OCI-LY3 (cell line): ENCODE measurements around the gene ZNF808.
"Not testable (repeated sequence)": the region's sequence is repeated elsewhere in the genome, so short reads cannot be mapped to it uniquely, and the experiment has no call there.

ENCODE experiments used
- H2AFZ ChIP-seq: fragments of 200-600, 300-600 bp; shearing (Covaris generic); 2 replicates; pipeline ENCODE4 v1.6.0; 2014; ENCODE audit warnings: antibody characterized with exemption, low read depth, low read length
- H3K27ac ChIP-seq: fragments of 200-600, 300-600 bp; sonication (generic); 2 replicates; pipeline ENCODE4 v1.5.1; 2014; ENCODE audit warnings: mild to moderate bottlenecking, low read length, moderate library complexity, mixed read lengths
- H3K27me3 ChIP-seq: fragments of 200-600, 300-600 bp; sonication (generic); 2 replicates; pipeline ENCODE4 v1.6.1; 2014; ENCODE audit warnings: low read depth, low read length, mixed read lengths
- H3K36me3 ChIP-seq: fragments of 200-600, 300-600 bp; sonication (generic); replicated peaks from 2 replicates; pipeline ENCODE3; 2014; ENCODE audit warnings: low read depth, low read length, mixed read lengths
- H3K4me1 ChIP-seq: fragments of 300-600, 200-600 bp; sonication (generic); 2 replicates; pipeline ENCODE4 v1.6.1; 2014; ENCODE audit warnings: low read length, mixed read lengths
- H3K4me2 ChIP-seq: fragments of 200-600, 300-600 bp; sonication (generic); 2 replicates; pipeline ENCODE4 v1.6.1; 2014; ENCODE audit warnings: low read length, mixed read lengths
- H3K4me3 ChIP-seq: fragments of 300-600, 200-600 bp; sonication (generic); 2 replicates; pipeline ENCODE4 v1.5.1; 2014; ENCODE audit warnings: antibody characterized with exemption, mild to moderate bottlenecking, low read length, moderate library complexity
- H3K79me2 ChIP-seq: fragments of 300-600, 200-600 bp; shearing (Covaris generic); 2 replicates; pipeline ENCODE4 v1.6.1; 2014; ENCODE audit warnings: mild to moderate bottlenecking, low read length, mixed read lengths
- H3K9ac ChIP-seq: fragments of 300-600, 200-600 bp; shearing (Covaris generic); 2 replicates; pipeline ENCODE4 v1.6.0; 2014; ENCODE audit warnings: mild to moderate bottlenecking, low read length, moderate library complexity
- H3K9me3 ChIP-seq: fragments of 200-600, 300-600 bp; shearing (Covaris generic); 2 replicates; pipeline ENCODE4 v1.6.1; 2014; ENCODE audit warnings: low read length, mixed read lengths; ENCODE audit not compliant: insufficient read depth
- H4K20me1 ChIP-seq: fragments of 200-600, 300-600 bp; sonication (generic); 2 replicates; pipeline ENCODE4 v1.6.1; 2016; ENCODE audit warnings: low read length, mixed read lengths; ENCODE audit not compliant: insufficient read depth
- CTCF ChIP-seq: fragments of 200-600, 300-600 bp; sonication (generic); IDR thresholded peaks from 2 replicates; pipeline ENCODE4 v1.5.1; 2014; ENCODE audit warnings: antibody characterized with exemption, low read length, low read depth
- EZH2phosphoT487 ChIP-seq: fragments of 200-600 bp; shearing (Covaris generic); IDR thresholded peaks from 2 replicates; pipeline ENCODE4 v1.6.1; 2018; ENCODE audit warnings: antibody characterized with exemption, mixed run types, low read depth

ZNF808 gene

GRCh38 chr19:52600639-52601024 is 73.2 kb downstream of the ZNF808 start:
- peak overlapping the region; percentile 77 for H3K4me2 ChIP-seq
- H3K4me3 ChIP-seq = peak overlapping the region; percentile 81
- peaks cover 16% of the 10 kb centered on the region for H3K36me3 ChIP-seq

GRCh38 chr19:52601025-52601973 is 73.8 kb downstream of the ZNF808 start:
- no peaks in the 10 kb centered on the region for H3K27me3 ChIP-seq
- peak overlapping the region; percentile 77 for H3K4me2 ChIP-seq
- peak overlapping the region; percentile 84 for H3K9ac ChIP-seq
- H2AFZ ChIP-seq = peak overlapping the region; percentile 85
- H4K20me1 ChIP-seq = no peaks in the 10 kb centered on the region
- H3K27ac ChIP-seq = peak overlapping the region; percentile 8; the same call in 1 of the 2 replicates
- peaks cover 20% of the 10 kb centered on the region for H3K36me3 ChIP-seq
- H3K4me1 ChIP-seq = peaks cover 5% of the 10 kb centered on the region
- H3K4me3 ChIP-seq = peak overlapping the region; percentile 81
- H3K79me2 ChIP-seq = no peaks in the 10 kb centered on the region
- H3K9me3 ChIP-seq = 0 out of 2 replicates have a peak, but pooled peaks cover 8% of the 10 kb centered on the region
- TF ChIP-seq CTCF (peak; percentile 27), EZH2phosphoT487 (no peak)

More at GRCh38 chr19:52600639-52601024, 73.2 kb downstream of the ZNF808 start:
- H3K27me3 ChIP-seq = no peaks in the 10 kb centered on the region
- H3K27ac ChIP-seq = no peak overlapping the region
- H2AFZ ChIP-seq = peak overlapping the region; percentile 43
- TF ChIP-seq CTCF = no peak
- TF ChIP-seq EZH2phosphoT487 = no peak
- H4K20me1 ChIP-seq = no peaks in the 10 kb centered on the region
- no peaks in the 10 kb centered on the region for H3K79me2 ChIP-seq
- peak overlapping the region; percentile 49 for H3K9ac ChIP-seq
- peaks cover 5% of the 10 kb centered on the region for H3K4me1 ChIP-seq
- 0 out of 2 replicates have a peak, but pooled peaks cover 8% of the 10 kb centered on the region for H3K9me3 ChIP-seq

GRCh38 chr19:52601974-52602366 is 74.5 kb downstream of the ZNF808 start:
- not testable (repeated sequence) for H2AFZ ChIP-seq

GRCh38 chr19:52602941-52603340 is 75.5 kb downstream of the ZNF808 start:
- Histone ChIP-seq H3K4me1 (peaks cover 5% of the 10 kb centered on the region), H3K9ac (no peak overlapping the region), H3K27me3 (no peaks in the 10 kb centered on the region), H3K27ac (no peak overlapping the region), H2AFZ (no peak overlapping the region), H3K4me2 (no peak overlapping the region), H3K4me3 (no peak overlapping the region), H4K20me1 (no peaks in the 10 kb centered on the region), H3K36me3 (peaks cover 30% of the 10 kb centered on the region), H3K79me2 (no peaks in the 10 kb centered on the region), H3K9me3 (peaks cover 10% of the 10 kb centered on the region; the same call in 1 of the 2 replicates)
- TF ChIP-seq EZH2phosphoT487 (no peak), CTCF (no peak)

More at GRCh38 chr19:52601974-52602366, 74.5 kb downstream of the ZNF808 start:
- H4K20me1 ChIP-seq, H3K27me3 ChIP-seq, H3K27ac ChIP-seq, H3K9ac ChIP-seq, H3K79me2 ChIP-seq, H3K4me1 ChIP-seq: not testable (repeated sequence)
- Histone ChIP-seq H3K4me3 (peak overlapping the region; percentile 81), H3K9me3 (peaks cover 12% of the 10 kb centered on the region; the same call in 1 of the 2 replicates), H3K4me2 (peak overlapping the region; percentile 77), H3K36me3 (peaks cover 26% of the 10 kb centered on the region)
